HEK293 (cell line): Measurements from ENCODE around the gene DMWD.

Source experiments
- TF ChIP-seq, protein P1 (sequence below): fragments of 450-650 bp; formaldehyde crosslinking; IDR thresholded peaks from 2 replicates; pipeline ENCODE4 v1.5.1; 2016; ENCODE audit warnings: missing biosample characterization, missing genetic modification characterization
- TF ChIP-seq, protein P2 (sequence below): fragments of 450-650 bp; formaldehyde crosslinking; IDR thresholded peaks from 2 replicates; pipeline ENCODE4 v1.5.1; 2016; ENCODE audit warnings: missing biosample characterization, missing genetic modification characterization, low read depth
- TF ChIP-seq, protein P3 (sequence below): IDR thresholded peaks from 2 replicates; pipeline ENCODE4 v1.6.1; 2011; ENCODE audit warnings: mild to moderate bottlenecking, low read depth, low read length, borderline replicate concordance
- TF ChIP-seq, protein P4 (sequence below): fragments of 450-650 bp; formaldehyde crosslinking; IDR thresholded peaks from 2 replicates; pipeline ENCODE4 v1.5.1; 2017; ENCODE audit warnings: missing biosample characterization, missing genetic modification characterization

DNA sequence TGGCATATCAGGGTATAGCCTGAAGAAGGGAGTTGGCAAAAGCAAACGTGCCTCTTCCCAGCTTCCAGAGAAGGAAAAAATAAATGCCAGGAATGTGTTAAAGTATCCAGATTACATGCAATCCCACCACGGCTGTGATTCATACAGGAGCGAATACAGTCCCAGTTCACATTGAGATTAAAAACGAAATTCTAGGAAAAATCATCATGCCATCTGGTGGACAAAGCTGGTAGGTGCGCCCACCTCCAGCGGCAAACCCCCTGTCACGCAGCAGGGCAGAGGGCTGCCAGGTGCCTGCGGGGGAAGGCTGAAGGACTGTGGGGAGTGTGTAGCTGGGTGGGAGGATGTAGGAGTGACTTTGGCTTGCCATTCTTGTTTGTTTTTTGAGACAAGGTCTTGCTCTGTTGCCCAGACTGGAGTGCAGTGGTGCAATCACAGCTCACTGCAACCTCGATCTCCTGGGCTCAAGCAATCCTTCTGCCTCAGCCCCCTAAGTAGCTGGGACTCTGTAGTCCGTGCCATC lies 6.4 kb upstream of the DMWD start:
- TF ChIP-seq, protein P1, sequence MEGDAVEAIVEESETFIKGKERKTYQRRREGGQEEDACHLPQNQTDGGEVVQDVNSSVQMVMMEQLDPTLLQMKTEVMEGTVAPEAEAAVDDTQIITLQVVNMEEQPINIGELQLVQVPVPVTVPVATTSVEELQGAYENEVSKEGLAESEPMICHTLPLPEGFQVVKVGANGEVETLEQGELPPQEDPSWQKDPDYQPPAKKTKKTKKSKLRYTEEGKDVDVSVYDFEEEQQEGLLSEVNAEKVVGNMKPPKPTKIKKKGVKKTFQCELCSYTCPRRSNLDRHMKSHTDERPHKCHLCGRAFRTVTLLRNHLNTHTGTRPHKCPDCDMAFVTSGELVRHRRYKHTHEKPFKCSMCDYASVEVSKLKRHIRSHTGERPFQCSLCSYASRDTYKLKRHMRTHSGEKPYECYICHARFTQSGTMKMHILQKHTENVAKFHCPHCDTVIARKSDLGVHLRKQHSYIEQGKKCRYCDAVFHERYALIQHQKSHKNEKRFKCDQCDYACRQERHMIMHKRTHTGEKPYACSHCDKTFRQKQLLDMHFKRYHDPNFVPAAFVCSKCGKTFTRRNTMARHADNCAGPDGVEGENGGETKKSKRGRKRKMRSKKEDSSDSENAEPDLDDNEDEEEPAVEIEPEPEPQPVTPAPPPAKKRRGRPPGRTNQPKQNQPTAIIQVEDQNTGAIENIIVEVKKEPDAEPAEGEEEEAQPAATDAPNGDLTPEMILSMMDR (tag by site-specific recombination): peak; percentile 76
- TF ChIP-seq, protein P2, sequence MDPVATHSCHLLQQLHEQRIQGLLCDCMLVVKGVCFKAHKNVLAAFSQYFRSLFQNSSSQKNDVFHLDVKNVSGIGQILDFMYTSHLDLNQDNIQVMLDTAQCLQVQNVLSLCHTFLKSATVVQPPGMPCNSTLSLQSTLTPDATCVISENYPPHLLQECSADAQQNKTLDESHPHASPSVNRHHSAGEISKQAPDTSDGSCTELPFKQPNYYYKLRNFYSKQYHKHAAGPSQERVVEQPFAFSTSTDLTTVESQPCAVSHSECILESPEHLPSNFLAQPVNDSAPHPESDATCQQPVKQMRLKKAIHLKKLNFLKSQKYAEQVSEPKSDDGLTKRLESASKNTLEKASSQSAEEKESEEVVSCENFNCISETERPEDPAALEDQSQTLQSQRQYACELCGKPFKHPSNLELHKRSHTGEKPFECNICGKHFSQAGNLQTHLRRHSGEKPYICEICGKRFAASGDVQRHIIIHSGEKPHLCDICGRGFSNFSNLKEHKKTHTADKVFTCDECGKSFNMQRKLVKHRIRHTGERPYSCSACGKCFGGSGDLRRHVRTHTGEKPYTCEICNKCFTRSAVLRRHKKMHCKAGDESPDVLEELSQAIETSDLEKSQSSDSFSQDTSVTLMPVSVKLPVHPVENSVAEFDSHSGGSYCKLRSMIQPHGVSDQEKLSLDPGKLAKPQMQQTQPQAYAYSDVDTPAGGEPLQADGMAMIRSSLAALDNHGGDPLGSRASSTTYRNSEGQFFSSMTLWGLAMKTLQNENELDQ: no peak
- TF ChIP-seq, protein P3, sequence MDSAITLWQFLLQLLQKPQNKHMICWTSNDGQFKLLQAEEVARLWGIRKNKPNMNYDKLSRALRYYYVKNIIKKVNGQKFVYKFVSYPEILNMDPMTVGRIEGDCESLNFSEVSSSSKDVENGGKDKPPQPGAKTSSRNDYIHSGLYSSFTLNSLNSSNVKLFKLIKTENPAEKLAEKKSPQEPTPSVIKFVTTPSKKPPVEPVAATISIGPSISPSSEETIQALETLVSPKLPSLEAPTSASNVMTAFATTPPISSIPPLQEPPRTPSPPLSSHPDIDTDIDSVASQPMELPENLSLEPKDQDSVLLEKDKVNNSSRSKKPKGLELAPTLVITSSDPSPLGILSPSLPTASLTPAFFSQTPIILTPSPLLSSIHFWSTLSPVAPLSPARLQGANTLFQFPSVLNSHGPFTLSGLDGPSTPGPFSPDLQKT: no peak
- TF ChIP-seq, protein P4, sequence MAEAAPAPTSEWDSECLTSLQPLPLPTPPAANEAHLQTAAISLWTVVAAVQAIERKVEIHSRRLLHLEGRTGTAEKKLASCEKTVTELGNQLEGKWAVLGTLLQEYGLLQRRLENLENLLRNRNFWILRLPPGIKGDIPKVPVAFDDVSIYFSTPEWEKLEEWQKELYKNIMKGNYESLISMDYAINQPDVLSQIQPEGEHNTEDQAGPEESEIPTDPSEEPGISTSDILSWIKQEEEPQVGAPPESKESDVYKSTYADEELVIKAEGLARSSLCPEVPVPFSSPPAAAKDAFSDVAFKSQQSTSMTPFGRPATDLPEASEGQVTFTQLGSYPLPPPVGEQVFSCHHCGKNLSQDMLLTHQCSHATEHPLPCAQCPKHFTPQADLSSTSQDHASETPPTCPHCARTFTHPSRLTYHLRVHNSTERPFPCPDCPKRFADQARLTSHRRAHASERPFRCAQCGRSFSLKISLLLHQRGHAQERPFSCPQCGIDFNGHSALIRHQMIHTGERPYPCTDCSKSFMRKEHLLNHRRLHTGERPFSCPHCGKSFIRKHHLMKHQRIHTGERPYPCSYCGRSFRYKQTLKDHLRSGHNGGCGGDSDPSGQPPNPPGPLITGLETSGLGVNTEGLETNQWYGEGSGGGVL (tag by site-specific recombination): peak; percentile 86
